ENCODE measurements around the gene PARP14.

Gene PARP14

GRCh38 chr3:122773944-122774509 lies 93.4 kb downstream of the PARP14 start:
- H3K4me3 ChIP-seq (ENCODE audit: low read depth, low read length) = no peak overlapping the region
- TF ChIP-seq, protein P1, sequence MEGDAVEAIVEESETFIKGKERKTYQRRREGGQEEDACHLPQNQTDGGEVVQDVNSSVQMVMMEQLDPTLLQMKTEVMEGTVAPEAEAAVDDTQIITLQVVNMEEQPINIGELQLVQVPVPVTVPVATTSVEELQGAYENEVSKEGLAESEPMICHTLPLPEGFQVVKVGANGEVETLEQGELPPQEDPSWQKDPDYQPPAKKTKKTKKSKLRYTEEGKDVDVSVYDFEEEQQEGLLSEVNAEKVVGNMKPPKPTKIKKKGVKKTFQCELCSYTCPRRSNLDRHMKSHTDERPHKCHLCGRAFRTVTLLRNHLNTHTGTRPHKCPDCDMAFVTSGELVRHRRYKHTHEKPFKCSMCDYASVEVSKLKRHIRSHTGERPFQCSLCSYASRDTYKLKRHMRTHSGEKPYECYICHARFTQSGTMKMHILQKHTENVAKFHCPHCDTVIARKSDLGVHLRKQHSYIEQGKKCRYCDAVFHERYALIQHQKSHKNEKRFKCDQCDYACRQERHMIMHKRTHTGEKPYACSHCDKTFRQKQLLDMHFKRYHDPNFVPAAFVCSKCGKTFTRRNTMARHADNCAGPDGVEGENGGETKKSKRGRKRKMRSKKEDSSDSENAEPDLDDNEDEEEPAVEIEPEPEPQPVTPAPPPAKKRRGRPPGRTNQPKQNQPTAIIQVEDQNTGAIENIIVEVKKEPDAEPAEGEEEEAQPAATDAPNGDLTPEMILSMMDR (IDR thresholded peaks at IDR 0.05; ENCODE audit: insufficient read depth, low read depth, low read length, missing control alignments) = no peak
- peak; percentile 10 for DNase-seq (ENCODE audit: low read depth)

DNA sequence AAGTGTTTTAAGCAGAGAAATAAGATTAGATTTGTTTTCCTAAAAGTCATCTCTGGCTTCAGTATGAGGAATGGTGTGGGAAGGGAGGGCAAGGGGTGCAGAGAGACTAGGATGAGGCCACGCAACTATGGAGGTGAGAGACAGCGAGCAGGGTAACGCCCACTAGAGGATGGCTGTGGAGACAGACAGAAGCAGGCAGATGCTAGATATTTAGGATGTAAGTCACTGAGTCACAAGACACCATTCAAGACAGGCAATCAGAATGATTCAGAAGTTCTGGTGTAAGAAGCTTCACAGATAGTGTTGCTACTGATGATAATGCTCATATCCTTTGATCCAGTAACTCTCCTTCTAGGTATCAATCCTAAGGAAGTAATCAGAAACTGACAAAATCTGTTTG lies 93.9 kb downstream of the PARP14 start:
- TF ChIP-seq, protein P1 (IDR thresholded peaks at IDR 0.05; ENCODE audit: insufficient read depth, low read depth, low read length, missing control alignments) = no peak
- no peak for DNase-seq (ENCODE audit: low read depth)
- H3K4me3 ChIP-seq (ENCODE audit: low read depth, low read length) = no peak overlapping the region

DNA sequence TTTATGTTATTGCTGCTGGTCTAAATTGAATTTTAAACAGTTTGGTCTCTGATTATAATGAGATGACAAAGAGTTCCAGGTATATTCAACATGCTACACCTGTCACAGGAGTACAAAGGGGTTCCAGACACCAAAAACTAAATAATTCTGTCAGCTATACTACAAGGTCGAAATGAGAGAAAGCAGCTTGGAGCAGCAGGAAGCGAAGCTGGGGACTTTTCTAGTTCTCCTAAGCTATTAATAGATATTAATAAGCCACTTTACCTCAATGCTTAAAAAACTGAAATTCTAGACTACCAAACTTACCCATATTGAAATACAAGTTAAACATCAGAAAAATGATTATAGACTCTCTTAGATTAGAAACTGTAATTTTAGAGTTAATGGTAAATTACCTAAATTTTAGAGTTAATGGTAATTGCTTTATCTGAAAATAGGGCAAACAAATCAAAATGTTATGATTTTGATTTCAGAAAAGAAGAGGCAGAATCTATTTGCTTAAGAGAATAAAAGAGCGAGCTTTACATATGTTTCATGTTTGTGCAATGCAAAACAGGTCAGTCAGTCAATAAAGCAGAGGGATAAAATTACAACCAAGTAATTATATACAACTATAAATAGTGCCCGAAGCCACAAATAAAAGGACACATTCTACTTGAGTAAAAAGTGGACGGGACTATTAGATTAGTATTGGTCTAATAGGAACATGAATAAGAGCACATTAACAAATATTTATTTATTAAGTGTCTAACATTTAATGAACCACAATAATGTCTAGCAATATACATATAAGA lies 96.2 kb downstream of the PARP14 start:
- no peak for DNase-seq (ENCODE audit: low read depth)
- no peak overlapping the region for H3K4me3 ChIP-seq (ENCODE audit: low read depth, low read length)
- TF ChIP-seq, protein P1 (IDR thresholded peaks at IDR 0.05; ENCODE audit: insufficient read depth, low read depth, low read length, missing control alignments) = no peak

- H3K4me3 ChIP-seq (ENCODE audit: low read depth, low read length) = no peak overlapping the region
- TF ChIP-seq, protein P1 (IDR thresholded peaks at IDR 0.05; ENCODE audit: insufficient read depth, low read depth, low read length, missing control alignments) = no peak
- no peak for DNase-seq (ENCODE audit: low read depth)
These were observed 96.9 kb downstream of the PARP14 start for GRCh38 chr3:122777563-122777962.

Data from GM12865 (cell line).